GM10847 (cell line): ENCODE results near the gene INHBB.

ENCODE experiments used
- POLR2A ChIP-seq: IDR thresholded peaks from 2 replicates; pipeline ENCODE4 v1.6.1; 2011; ENCODE audit not compliant: insufficient read length; ENCODE audit errors: extremely low read depth

Gene INHBB

GRCh38 chr2:120345608-120346007 lies 328 bp upstream of the INHBB start:
- no peak for TF ChIP-seq POLR2A

- TF ChIP-seq POLR2A: no peak
Observed at GRCh38 chr2:120346667-120347358, 877 bp downstream of the INHBB start.

GRCh38 chr2:120347396-120348060 lies 1.6 kb downstream of the INHBB start:
- TF ChIP-seq POLR2A: no peak

GRCh38 chr2:120348134-120348736 lies 2.3 kb downstream of the INHBB start:
- TF ChIP-seq POLR2A: no peak

GRCh38 chr2:120348737-120349439 lies 3.0 kb downstream of the INHBB start:
- no peak for TF ChIP-seq POLR2A

GRCh38 chr2:120349440-120349921 lies 3.5 kb downstream of the INHBB start:
- no peak for TF ChIP-seq POLR2A

GRCh38 chr2:120350080-120350479 lies 4.1 kb downstream of the INHBB start:
- no peak for TF ChIP-seq POLR2A

GRCh38 chr2:120350801-120351320 lies 4.9 kb downstream of the INHBB start:
- no peak for TF ChIP-seq POLR2A

- TF ChIP-seq POLR2A: no peak
Observed at GRCh38 chr2:120352696-120353590, 7.0 kb downstream of the INHBB start.

- TF ChIP-seq POLR2A: no peak
Observed at GRCh38 chr2:120353591-120353898, 7.6 kb downstream of the INHBB start.

- no peak for TF ChIP-seq POLR2A
Observed at GRCh38 chr2:120353931-120354330, 8.0 kb downstream of the INHBB start.

- TF ChIP-seq POLR2A: no peak
Observed at GRCh38 chr2:120354467-120354866, 8.5 kb downstream of the INHBB start.

- no peak for TF ChIP-seq POLR2A
Observed at GRCh38 chr2:120354935-120355779, 9.2 kb downstream of the INHBB start.

- no peak for TF ChIP-seq POLR2A
Observed at GRCh38 chr2:120355780-120356266, 9.9 kb downstream of the INHBB start.

GRCh38 chr2:120357768-120358167 lies 11.8 kb downstream of the INHBB start:
- TF ChIP-seq POLR2A: no peak
